ENCODE results near the gene CASK. TPM values are rescaled to one million over a fixed set of nuclear protein-coding genes. Genes with fewer than 3 reads are reported as not detected.

CASK gene, protein sequence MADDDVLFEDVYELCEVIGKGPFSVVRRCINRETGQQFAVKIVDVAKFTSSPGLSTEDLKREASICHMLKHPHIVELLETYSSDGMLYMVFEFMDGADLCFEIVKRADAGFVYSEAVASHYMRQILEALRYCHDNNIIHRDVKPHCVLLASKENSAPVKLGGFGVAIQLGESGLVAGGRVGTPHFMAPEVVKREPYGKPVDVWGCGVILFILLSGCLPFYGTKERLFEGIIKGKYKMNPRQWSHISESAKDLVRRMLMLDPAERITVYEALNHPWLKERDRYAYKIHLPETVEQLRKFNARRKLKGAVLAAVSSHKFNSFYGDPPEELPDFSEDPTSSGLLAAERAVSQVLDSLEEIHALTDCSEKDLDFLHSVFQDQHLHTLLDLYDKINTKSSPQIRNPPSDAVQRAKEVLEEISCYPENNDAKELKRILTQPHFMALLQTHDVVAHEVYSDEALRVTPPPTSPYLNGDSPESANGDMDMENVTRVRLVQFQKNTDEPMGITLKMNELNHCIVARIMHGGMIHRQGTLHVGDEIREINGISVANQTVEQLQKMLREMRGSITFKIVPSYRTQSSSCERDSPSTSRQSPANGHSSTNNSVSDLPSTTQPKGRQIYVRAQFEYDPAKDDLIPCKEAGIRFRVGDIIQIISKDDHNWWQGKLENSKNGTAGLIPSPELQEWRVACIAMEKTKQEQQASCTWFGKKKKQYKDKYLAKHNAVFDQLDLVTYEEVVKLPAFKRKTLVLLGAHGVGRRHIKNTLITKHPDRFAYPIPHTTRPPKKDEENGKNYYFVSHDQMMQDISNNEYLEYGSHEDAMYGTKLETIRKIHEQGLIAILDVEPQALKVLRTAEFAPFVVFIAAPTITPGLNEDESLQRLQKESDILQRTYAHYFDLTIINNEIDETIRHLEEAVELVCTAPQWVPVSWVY
- 10 to 100 TPM; 33.1 to 41.6 (median 36.4) TPM for total RNA-seq

DNA sequence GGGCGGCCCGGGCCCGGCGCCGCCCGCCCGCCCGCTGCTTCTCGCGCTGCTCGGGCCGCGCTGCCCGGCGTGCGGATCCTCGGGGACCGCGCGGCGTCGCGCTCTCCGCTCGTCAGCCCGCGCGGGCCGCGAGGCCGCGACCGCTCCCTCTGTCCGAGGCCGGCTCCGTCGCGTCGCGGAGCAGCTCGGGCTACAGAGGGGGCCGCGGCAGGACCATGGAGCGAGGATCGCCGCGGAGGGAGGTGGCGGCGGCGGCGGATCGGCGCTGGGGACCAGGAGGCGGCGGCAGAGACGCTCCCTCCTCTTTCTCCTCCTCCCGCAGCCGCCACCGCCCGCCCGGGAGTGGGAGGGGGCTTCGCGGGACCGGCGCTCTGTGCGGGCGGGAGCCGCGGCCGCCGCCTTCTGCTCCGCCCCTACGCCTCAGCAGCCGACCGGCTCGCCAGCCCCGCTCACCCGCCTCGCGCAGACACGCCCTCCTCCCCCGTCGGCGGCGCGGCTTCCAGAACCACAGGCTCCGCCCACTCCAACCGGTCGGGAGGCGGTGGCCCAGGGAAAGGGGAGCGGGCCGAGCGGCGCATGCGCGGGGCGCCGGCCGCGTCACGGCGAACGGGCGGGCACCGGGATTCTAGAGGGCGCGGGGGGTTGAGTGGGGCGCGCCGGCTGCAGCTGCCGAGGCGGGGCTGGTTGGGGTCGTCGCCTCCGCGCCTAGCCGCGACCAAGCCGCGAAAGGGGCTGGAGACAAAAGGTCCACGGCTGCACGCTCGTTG is at the start of gene CASK:
Gene CASK (minus strand): TSS at position 344 of the 767 bp plus-strand sequence. CDS start 566 bp downstream, outside the sequence.
- Histone ChIP-seq H3K9me3 (no peaks in the 10 kb centered on the region), H3K4me1 (no peaks in the 10 kb centered on the region), H3K4me3 (replicated peaks in 1 of 3) (peak within 1 kb of the TSS in 2 of 3 donors; percentile 47 to 50), H3K27ac (peak within 1 kb of the TSS; percentile 65 to 78 (median 67)), H3K27me3 (no peaks in the 10 kb centered on the region), H3K36me3 (no peaks in the 10 kb centered on the region)
- TF ChIP-seq POLR2A (IDR thresholded peaks at IDR 0.05), result peak; percentile 60 to 81
- TF ChIP-seq, protein P1, sequence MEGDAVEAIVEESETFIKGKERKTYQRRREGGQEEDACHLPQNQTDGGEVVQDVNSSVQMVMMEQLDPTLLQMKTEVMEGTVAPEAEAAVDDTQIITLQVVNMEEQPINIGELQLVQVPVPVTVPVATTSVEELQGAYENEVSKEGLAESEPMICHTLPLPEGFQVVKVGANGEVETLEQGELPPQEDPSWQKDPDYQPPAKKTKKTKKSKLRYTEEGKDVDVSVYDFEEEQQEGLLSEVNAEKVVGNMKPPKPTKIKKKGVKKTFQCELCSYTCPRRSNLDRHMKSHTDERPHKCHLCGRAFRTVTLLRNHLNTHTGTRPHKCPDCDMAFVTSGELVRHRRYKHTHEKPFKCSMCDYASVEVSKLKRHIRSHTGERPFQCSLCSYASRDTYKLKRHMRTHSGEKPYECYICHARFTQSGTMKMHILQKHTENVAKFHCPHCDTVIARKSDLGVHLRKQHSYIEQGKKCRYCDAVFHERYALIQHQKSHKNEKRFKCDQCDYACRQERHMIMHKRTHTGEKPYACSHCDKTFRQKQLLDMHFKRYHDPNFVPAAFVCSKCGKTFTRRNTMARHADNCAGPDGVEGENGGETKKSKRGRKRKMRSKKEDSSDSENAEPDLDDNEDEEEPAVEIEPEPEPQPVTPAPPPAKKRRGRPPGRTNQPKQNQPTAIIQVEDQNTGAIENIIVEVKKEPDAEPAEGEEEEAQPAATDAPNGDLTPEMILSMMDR (IDR thresholded peaks at IDR 0.05), result peak in 2 of 6 experiments; percentile 8 to 25
- intact Hi-C loops (cut with DNase I), result no loop called here
- 0% methylated on average over 1 of the region's 123 CpGs; no CpG with 5 or more reads in 1 of the 2 donors for WGBS, 2 donors
- DNase-seq, result peak; percentile 91 to 93

DNA sequence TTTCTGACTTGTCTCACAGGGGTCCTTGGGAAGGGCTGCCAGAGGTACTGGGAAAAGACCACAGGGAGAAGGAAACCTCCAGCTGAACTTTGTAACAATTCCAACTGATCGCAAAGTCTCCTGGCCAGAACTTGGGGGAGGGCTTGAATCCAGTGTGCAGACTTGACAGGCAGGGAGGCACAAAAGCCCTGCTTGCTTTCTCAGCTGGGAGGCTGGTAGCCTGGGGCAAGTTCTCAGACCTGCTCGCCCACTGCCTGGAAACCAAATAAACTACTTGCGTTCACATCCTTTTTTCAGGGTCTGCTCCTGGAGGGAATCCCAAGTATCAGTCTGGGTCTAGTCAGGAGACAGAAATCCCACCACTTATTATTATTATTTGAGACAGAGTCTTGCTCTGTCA is 48.0 kb upstream of the CASK start:
- WGBS, 2 donors, result 80 to 100% methylated on average over 1 to 2 of the region's 3 CpGs
- no peaks in the 10 kb centered on the region for H3K27me3 ChIP-seq
- H3K4me3 ChIP-seq (replicated peaks in 1 of 3), result no peak overlapping the region
- H3K27ac ChIP-seq, result no peak overlapping the region
- intact Hi-C loops (cut with DNase I), result no loop called here
- TF ChIP-seq, protein P1 (IDR thresholded peaks at IDR 0.05), result no peak
- TF ChIP-seq POLR2A (IDR thresholded peaks at IDR 0.05), result no peak
- no peaks in the 10 kb centered on the region for H3K36me3 ChIP-seq
- H3K4me1 ChIP-seq, result no peaks in the 10 kb centered on the region
- H3K9me3 ChIP-seq, result no peaks in the 10 kb centered on the region
- no peak for DNase-seq

DNA sequence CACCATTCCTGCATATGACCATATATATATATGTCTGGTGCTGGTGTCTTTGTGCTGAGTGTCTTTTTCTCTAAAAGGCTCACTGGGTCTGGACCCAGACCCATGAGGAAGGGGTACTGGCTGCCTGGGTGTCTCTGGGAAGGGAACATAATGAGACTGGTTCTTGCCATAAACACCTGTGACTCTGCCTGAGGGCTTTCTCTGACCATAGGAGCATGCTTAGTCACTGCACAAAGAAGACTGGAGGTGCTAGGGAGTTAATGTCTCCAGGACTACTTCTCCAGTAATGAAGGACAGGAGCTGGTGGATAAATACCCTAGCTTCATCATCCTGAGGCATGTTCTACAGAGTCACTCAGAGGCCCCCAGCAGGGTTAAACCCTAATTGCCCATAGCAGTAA is 47.1 kb upstream of the CASK start:
- no peaks in the 10 kb centered on the region for H3K36me3 ChIP-seq
- no peaks in the 10 kb centered on the region for H3K27me3 ChIP-seq
- H3K27ac ChIP-seq, result no peak overlapping the region
- H3K4me3 ChIP-seq (replicated peaks in 1 of 3), result no peak overlapping the region
- DNase-seq, result no peak
- intact Hi-C loops (cut with DNase I), result no loop called here
- H3K9me3 ChIP-seq, result no peaks in the 10 kb centered on the region
- no peak for TF ChIP-seq POLR2A (IDR thresholded peaks at IDR 0.05)
- TF ChIP-seq, protein P1 (IDR thresholded peaks at IDR 0.05), result no peak
- H3K4me1 ChIP-seq, result no peaks in the 10 kb centered on the region

DNA sequence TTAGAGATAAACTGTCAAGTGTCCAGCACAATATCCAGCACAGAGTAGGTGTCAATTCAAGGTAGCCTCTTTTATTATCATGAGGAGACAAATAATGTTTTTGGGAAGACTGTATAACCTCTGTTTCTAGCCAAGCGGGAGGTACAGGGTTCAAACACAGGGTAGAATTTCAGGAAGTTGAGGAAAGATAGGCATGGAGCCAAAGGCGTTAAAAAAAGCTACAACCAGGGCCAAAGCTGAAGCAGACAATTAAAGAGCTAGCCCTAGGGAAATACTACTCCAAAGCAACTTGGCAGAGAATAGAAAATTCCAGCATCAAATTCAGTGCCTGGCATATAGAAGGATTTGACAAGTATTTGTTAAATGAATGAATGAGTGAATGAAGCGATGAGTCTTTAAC is 40.0 kb upstream of the CASK start:
- WGBS, 2 donors, result 49 to 66% methylated on average over 3 of the region's 3 CpGs
- Histone ChIP-seq H3K4me3 (replicated peaks in 1 of 3) (no peak overlapping the region), H3K36me3 (no peaks in the 10 kb centered on the region), H3K4me1 (no peaks in the 10 kb centered on the region), H3K27ac (no peak overlapping the region), H3K27me3 (no peaks in the 10 kb centered on the region), H3K9me3 (no peaks in the 10 kb centered on the region)
- no peak for DNase-seq
- intact Hi-C loops (cut with DNase I), result no loop called here
- TF ChIP-seq, protein P1 (IDR thresholded peaks at IDR 0.05), result no peak
- no peak for TF ChIP-seq POLR2A (IDR thresholded peaks at IDR 0.05)

Measured in thyroid gland (tissue), 4 donors.